WTC11 (cell line): ENCODE data around the gene GTSE1. TPM values are rescaled to one million over a fixed set of nuclear protein-coding genes. Genes with fewer than 3 reads are reported as not detected.

Source experiments
- ATAC-seq: fragments of 200-7000 bp; cut with Tn5 transposase; 2 replicates; pipeline ENCODE4 v1.10.0; 2021; ENCODE audit warnings: mild to moderate bottlenecking, moderate library complexity
- CTCF ChIA-PET: fragments of 300-600 bp; sonication (Branson Sonifier 250); formaldehyde crosslinking; loops from one replicate; lab custom pipeline; 2021; ENCODE audit warnings: antibody characterized with exemption; lab: Charles Lee
- POLR2A ChIA-PET: fragments of 350-600 bp; sonication (Branson Sonifier 250); formaldehyde crosslinking; loops from one replicate; lab custom pipeline; 2021; ENCODE audit warnings: antibody characterized with exemption; lab: Charles Lee
- DNase-seq: peaks from one replicate; pipeline ENCODE4 v3.0.0; 2021; ENCODE audit warnings: low spot score
- H3K27ac Mint-ChIP-seq: 2 replicates; pipeline ENCODE4 v1.8.0; 2021; ENCODE audit warnings: mixed read lengths
- H3K27me3 Mint-ChIP-seq: 2 replicates; pipeline ENCODE4 v1.8.0; 2021; ENCODE audit warnings: low read depth, mild to moderate bottlenecking, moderate library complexity, mixed read lengths
- H3K36me3 Mint-ChIP-seq: 2 replicates; pipeline ENCODE4 v1.8.0; 2021; ENCODE audit warnings: mixed read lengths
- H3K4me1 Mint-ChIP-seq: 2 replicates; pipeline ENCODE4 v1.8.0; 2022; ENCODE audit warnings: mixed read lengths
- H3K4me3 Mint-ChIP-seq: 2 replicates; pipeline ENCODE4 v1.8.0; 2021; ENCODE audit warnings: mild to moderate bottlenecking, moderate library complexity, mixed read lengths
- H3K9me3 Mint-ChIP-seq: 2 replicates; pipeline ENCODE4 v1.8.0; 2021; ENCODE audit warnings: mixed read lengths
- ATF1 ChIP-seq: sonication (generic); formaldehyde crosslinking; IDR thresholded peaks from 2 replicates; pipeline ENCODE4 v1.8.1; 2023; ENCODE audit warnings: mild to moderate bottlenecking, moderate library complexity, missing genetic modification reagents
- ATF3 ChIP-seq: sonication (generic); formaldehyde crosslinking; conservative IDR thresholded peaks from 2 replicates; pipeline ENCODE4 v1.8.1; 2022; ENCODE audit warnings: mild to moderate bottlenecking, missing genetic modification reagents
- CTCF ChIP-seq: fragments of 200-600 bp; IDR thresholded peaks from 2 replicates; pipeline ENCODE4 v1.8.0; 2022; ENCODE audit warnings: antibody characterized with exemption
- ESRRA ChIP-seq: sonication (generic); formaldehyde crosslinking; IDR thresholded peaks from 2 replicates; pipeline ENCODE4 v1.8.1; 2022; ENCODE audit warnings: mild to moderate bottlenecking, missing genetic modification reagents, borderline replicate concordance
- FOXP1 ChIP-seq: sonication (generic); formaldehyde crosslinking; IDR thresholded peaks from 2 replicates; pipeline ENCODE4 v1.8.0; 2022; ENCODE audit warnings: missing genetic modification reagents, mild to moderate bottlenecking, moderate library complexity, borderline replicate concordance
- NFYB ChIP-seq: sonication (generic); formaldehyde crosslinking; conservative IDR thresholded peaks from 2 replicates; pipeline ENCODE4 v1.8.0; 2022; ENCODE audit warnings: low read depth, missing genetic modification reagents
- RELA ChIP-seq: sonication (generic); formaldehyde crosslinking; IDR thresholded peaks from 2 replicates; pipeline ENCODE4 v1.8.1; 2022; ENCODE audit warnings: missing genetic modification reagents, mild to moderate bottlenecking, borderline replicate concordance
- SMAD3 ChIP-seq: sonication (generic); formaldehyde crosslinking; IDR thresholded peaks from 2 replicates; pipeline ENCODE4 v1.8.0; 2022; ENCODE audit warnings: missing genetic modification reagents, mild to moderate bottlenecking, borderline replicate concordance
- SMAD4 ChIP-seq: sonication (generic); formaldehyde crosslinking; IDR thresholded peaks from 2 replicates; pipeline ENCODE4 v1.8.0; 2022; ENCODE audit warnings: mild to moderate bottlenecking, missing genetic modification reagents
- TEAD1 ChIP-seq: sonication (generic); formaldehyde crosslinking; IDR thresholded peaks from 2 replicates; pipeline ENCODE4 v1.8.0; 2022; ENCODE audit warnings: mild to moderate bottlenecking, missing genetic modification reagents
- ZNF263 ChIP-seq: sonication (generic); formaldehyde crosslinking; IDR thresholded peaks from 2 replicates; pipeline ENCODE4 v1.8.1; 2022; ENCODE audit warnings: low read depth, mild to moderate bottlenecking, moderate library complexity, missing genetic modification reagents
- ZNF425 ChIP-seq: fragments of 250-450 bp; sonication (Bioruptor Pico); conservative IDR thresholded peaks from 2 replicates; pipeline ENCODE4 v1.9.0; 2021; ENCODE audit warnings: mild to moderate bottlenecking
- ZNF512 ChIP-seq: sonication (generic); formaldehyde crosslinking; IDR thresholded peaks from 2 replicates; pipeline ENCODE4 v1.8.1; 2022; ENCODE audit warnings: missing genetic modification reagents, borderline replicate concordance
- ZNF671 ChIP-seq: fragments of 250-450 bp; sonication (Bioruptor Pico); IDR thresholded peaks from 2 replicates; pipeline ENCODE4 v1.8.0; 2021; ENCODE audit warnings: mild to moderate bottlenecking
- total RNA-seq: library from RNA; stranded (reverse); gene quantifications from 3 replicates; pipeline ENCODE4 v1.2.3, GENCODE V29; 2021
- TF ChIP-seq, protein P1 (sequence below): fragments of 250-450 bp; sonication (Bioruptor Pico); IDR thresholded peaks from 2 replicates; pipeline ENCODE4 v1.9.0; 2021; ENCODE audit warnings: mild to moderate bottlenecking
- TF ChIP-seq, protein P2 (sequence below): sonication (generic); formaldehyde crosslinking; IDR thresholded peaks from 2 replicates; pipeline ENCODE4 v1.8.1; 2022; ENCODE audit warnings: mild to moderate bottlenecking, missing genetic modification reagents, moderate library complexity, borderline replicate concordance
- TF ChIP-seq, protein P3 (sequence below): fragments of 250-450 bp; sonication (Bioruptor Pico); IDR thresholded peaks from 2 replicates; pipeline ENCODE4 v1.8.0; 2021; ENCODE audit warnings: mild to moderate bottlenecking
- TF ChIP-seq, protein P4 (sequence below): sonication (generic); formaldehyde crosslinking; IDR thresholded peaks from 2 replicates; pipeline ENCODE4 v1.8.1; 2023; ENCODE audit warnings: mild to moderate bottlenecking, missing genetic modification reagents, moderate library complexity

GTSE1 gene
- total RNA-seq, 1 experiment from 2014 or later: 56.1 TPM

- TF ChIP-seq, protein P1, sequence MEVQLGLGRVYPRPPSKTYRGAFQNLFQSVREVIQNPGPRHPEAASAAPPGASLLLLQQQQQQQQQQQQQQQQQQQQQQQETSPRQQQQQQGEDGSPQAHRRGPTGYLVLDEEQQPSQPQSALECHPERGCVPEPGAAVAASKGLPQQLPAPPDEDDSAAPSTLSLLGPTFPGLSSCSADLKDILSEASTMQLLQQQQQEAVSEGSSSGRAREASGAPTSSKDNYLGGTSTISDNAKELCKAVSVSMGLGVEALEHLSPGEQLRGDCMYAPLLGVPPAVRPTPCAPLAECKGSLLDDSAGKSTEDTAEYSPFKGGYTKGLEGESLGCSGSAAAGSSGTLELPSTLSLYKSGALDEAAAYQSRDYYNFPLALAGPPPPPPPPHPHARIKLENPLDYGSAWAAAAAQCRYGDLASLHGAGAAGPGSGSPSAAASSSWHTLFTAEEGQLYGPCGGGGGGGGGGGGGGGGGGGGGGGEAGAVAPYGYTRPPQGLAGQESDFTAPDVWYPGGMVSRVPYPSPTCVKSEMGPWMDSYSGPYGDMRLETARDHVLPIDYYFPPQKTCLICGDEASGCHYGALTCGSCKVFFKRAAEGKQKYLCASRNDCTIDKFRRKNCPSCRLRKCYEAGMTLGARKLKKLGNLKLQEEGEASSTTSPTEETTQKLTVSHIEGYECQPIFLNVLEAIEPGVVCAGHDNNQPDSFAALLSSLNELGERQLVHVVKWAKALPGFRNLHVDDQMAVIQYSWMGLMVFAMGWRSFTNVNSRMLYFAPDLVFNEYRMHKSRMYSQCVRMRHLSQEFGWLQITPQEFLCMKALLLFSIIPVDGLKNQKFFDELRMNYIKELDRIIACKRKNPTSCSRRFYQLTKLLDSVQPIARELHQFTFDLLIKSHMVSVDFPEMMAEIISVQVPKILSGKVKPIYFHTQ (CRISPR knock-in tag): no peak
- TF ChIP-seq NFYB (CRISPR knock-in tag) (no peak), SMAD4 (CRISPR knock-in tag) (no peak)
Observed at GRCh38 chr22:46303347-46303965, 6.8 kb downstream of the GTSE1 start (continued).

DNA sequence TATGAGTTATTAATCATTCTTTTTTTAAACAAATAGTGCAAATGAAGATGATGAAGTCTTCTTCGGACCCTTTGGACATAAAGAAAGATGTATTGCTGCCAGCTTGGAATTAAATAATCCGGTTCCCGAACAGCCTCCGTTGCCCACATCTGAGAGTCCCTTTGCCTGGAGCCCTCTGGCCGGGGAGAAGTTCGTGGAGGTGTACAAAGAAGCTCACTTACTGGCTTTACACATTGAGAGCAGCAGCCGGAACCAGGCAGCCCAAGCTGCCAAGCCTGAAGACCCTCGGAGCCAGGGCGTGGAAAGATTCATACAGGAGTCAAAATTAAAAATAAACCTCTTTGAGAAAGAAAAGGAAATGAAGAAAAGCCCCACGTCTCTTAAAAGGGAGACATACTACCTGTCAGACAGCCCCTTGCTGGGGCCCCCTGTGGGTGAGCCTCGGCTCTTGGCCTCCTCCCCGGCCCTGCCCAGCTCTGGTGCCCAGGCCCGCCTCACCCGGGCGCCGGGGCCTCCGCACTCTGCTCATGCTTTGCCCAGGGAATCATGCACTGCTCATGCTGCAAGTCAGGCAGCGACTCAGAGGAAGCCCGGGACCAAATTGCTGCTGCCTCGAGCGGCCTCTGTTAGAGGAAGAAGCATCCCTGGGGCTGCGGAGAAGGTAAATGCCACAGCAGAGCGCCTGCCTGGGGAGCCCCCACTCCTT is 11.8 kb downstream of the GTSE1 start:
- ATAC-seq: no peak
- no peak overlapping the region for H3K27ac Mint-ChIP-seq
- ChIA-PET POLR2A (no interaction called here), CTCF (interaction anchor here (1.5 kb wide), 1 partner anchor 302 kb away, joined by 3 read pairs; no protein-coding TSS in a partner anchor)
- H3K4me1 Mint-ChIP-seq: no peaks in the 10 kb centered on the region
- no peak for DNase-seq
- H3K27me3 Mint-ChIP-seq: no peaks in the 10 kb centered on the region
- no peak overlapping the region for H3K4me3 Mint-ChIP-seq
- TF ChIP-seq ESRRA (CRISPR knock-in tag): no peak
- H3K36me3 Mint-ChIP-seq: peaks cover 37% of the 10 kb centered on the region
- no peaks in the 10 kb centered on the region for H3K9me3 Mint-ChIP-seq

GRCh38 chr22:46309526-46310085 is 12.9 kb downstream of the GTSE1 start:
- POLR2A ChIA-PET: no interaction called here
- DNase-seq: no peak
- TF ChIP-seq, protein P2, sequence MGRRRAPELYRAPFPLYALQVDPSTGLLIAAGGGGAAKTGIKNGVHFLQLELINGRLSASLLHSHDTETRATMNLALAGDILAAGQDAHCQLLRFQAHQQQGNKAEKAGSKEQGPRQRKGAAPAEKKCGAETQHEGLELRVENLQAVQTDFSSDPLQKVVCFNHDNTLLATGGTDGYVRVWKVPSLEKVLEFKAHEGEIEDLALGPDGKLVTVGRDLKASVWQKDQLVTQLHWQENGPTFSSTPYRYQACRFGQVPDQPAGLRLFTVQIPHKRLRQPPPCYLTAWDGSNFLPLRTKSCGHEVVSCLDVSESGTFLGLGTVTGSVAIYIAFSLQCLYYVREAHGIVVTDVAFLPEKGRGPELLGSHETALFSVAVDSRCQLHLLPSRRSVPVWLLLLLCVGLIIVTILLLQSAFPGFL (CRISPR knock-in tag): no peak
- no peak for TF ChIP-seq FOXP1
- TF ChIP-seq ZNF671 (CRISPR knock-in tag): no peak
- TF ChIP-seq ZNF512 (CRISPR knock-in tag): no peak
- TF ChIP-seq RELA: no peak
- no peak for TF ChIP-seq ATF3
- no peak for TF ChIP-seq ZNF263 (CRISPR knock-in tag)
- TF ChIP-seq, protein P3, sequence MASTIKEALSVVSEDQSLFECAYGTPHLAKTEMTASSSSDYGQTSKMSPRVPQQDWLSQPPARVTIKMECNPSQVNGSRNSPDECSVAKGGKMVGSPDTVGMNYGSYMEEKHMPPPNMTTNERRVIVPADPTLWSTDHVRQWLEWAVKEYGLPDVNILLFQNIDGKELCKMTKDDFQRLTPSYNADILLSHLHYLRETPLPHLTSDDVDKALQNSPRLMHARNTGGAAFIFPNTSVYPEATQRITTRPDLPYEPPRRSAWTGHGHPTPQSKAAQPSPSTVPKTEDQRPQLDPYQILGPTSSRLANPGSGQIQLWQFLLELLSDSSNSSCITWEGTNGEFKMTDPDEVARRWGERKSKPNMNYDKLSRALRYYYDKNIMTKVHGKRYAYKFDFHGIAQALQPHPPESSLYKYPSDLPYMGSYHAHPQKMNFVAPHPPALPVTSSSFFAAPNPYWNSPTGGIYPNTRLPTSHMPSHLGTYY: no peak
- TF ChIP-seq SMAD3 (CRISPR knock-in tag): no peak
- no peak for TF ChIP-seq TEAD1
- TF ChIP-seq ZNF425 (CRISPR knock-in tag): no peak
- TF ChIP-seq ATF1 (CRISPR knock-in tag): no peak
- no peak for TF ChIP-seq CTCF
- TF ChIP-seq, protein P4, sequence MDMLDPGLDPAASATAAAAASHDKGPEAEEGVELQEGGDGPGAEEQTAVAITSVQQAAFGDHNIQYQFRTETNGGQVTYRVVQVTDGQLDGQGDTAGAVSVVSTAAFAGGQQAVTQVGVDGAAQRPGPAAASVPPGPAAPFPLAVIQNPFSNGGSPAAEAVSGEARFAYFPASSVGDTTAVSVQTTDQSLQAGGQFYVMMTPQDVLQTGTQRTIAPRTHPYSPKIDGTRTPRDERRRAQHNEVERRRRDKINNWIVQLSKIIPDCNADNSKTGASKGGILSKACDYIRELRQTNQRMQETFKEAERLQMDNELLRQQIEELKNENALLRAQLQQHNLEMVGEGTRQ: no peak

More at GRCh38 chr22:46309526-46310085, 12.9 kb downstream of the GTSE1 start:
- Mint-ChIP-seq H3K4me1 (no peaks in the 10 kb centered on the region), H3K27me3 (no peaks in the 10 kb centered on the region), H3K4me3 (no peak overlapping the region), H3K27ac (no peak overlapping the region), H3K9me3 (no peaks in the 10 kb centered on the region), H3K36me3 (peaks cover 32% of the 10 kb centered on the region)
- ATAC-seq: no peak
- CTCF ChIA-PET: interaction anchor here (1.0 kb wide), 1 partner anchor 47 kb away, joined by 3 read pairs; no protein-coding TSS in a partner anchor
